HCT116 (cell line): ENCODE data around the gene S100A7. TPM values are rescaled to one million over a fixed set of nuclear protein-coding genes. Genes with fewer than 3 reads are reported as not detected.

Source experiments
- ATAC-seq: fragments of 200-7000 bp; cut with Tn5 transposase; 2 replicates; pipeline ENCODE4 v1.9.1; 2020; ENCODE audit warnings: mild to moderate bottlenecking, moderate library complexity
- BruUV-seq: library from RNA; stranded (reverse); fragments of 400-500 nt; replicated peaks from 2 replicates; lab custom pipeline; 2021; lab: Mats Ljungman, UMichigan
- CTCF ChIA-PET: fragments of 300-600 bp; sonication (Branson Sonifier 250); formaldehyde crosslinking; loops from one replicate; lab custom pipeline; 2021; ENCODE audit warnings: antibody characterized with exemption; lab: Charles Lee
- POLR2A ChIA-PET: fragments of 300-600, 350-600 bp; sonication (Branson Sonifier 250); formaldehyde crosslinking; loops from one replicate; lab custom pipeline; 2021; ENCODE audit warnings: antibody characterized with exemption; lab: Charles Lee
- RAD21 ChIA-PET, 2 experiments: fragments of 300-600 bp; sonication (Branson Sonifier 250); formaldehyde crosslinking; loops; one replicate each; lab custom pipeline; 2023; ENCODE audit warnings: low total read pairs in 2 of 2; ENCODE audit not compliant: uncharacterized antibody in 2 of 2, unreplicated experiment in 2 of 2, low non-redundant PET in 1 of 2; lab: Charles Lee
- DNase-seq: peaks from one replicate; pipeline ENCODE4 v3.0.0-alpha.2; 2010; ENCODE audit warnings: low read depth, low spot score
- H2AFZ ChIP-seq: fragments of 200-600 bp; shearing (Covaris generic), sonication (generic); 2 replicates; pipeline ENCODE4 v1.6.1; 2017; ENCODE audit warnings: low read depth, mixed run types, mixed read lengths, antibody characterized with exemption, low read length; ENCODE audit not compliant: poor library complexity, severe bottlenecking
- H3K27ac ChIP-seq: 2 replicates; pipeline ENCODE4 v1.5.1; 2012; ENCODE audit warnings: low read depth, low read length
- H3K27me3 ChIP-seq: fragments of 200-600 bp; sonication (generic); 2 replicates; pipeline ENCODE4 v1.6.1; 2016; ENCODE audit warnings: mixed run types, low read length, mixed read lengths; ENCODE audit not compliant: insufficient read depth
- H3K36me3 ChIP-seq, 2 experiments: fragments of 200-500 bp in 1 of 2; fragments of 200-600 bp in 1 of 2; sonication (Bioruptor generic) in 1 of 2; sonication (generic) in 1 of 2; 2 replicates each; pipeline versions ENCODE4 v1.5.1 to v1.6.1; 2014 to 2016; ENCODE audit warnings: low read length in 2 of 2, inconsistent platforms in 1 of 2, mixed read lengths in 1 of 2, mixed run types in 1 of 2; ENCODE audit not compliant: insufficient read depth in 2 of 2, control insufficient read depth in 1 of 2
- H3K4me1 ChIP-seq, 2 experiments: fragments of 200-600 bp in 1 of 2; sonication (generic) in 1 of 2; 2 replicates each; pipeline versions ENCODE4 v1.5.1 to v1.6.1; 2012 to 2017; ENCODE audit warnings: low read length in 2 of 2, inconsistent platforms in 1 of 2, mild to moderate bottlenecking in 1 of 2, mixed read lengths in 1 of 2, mixed run types in 1 of 2, moderate library complexity in 1 of 2; ENCODE audit not compliant: insufficient read depth in 2 of 2, control insufficient read depth in 1 of 2
- H3K4me2 ChIP-seq: fragments of 200-600 bp; sonication (generic); 2 replicates; pipeline ENCODE4 v1.6.1; 2017; ENCODE audit warnings: mixed run types, low read length, mixed read lengths
- H3K4me3 ChIP-seq, 2 experiments: fragments of 200-600 bp in 1 of 2; sonication (generic) in 1 of 2; replicated peaks in 1 of 2; 2 replicates each; pipeline ENCODE4 v1.5.1; 2011 to 2016; ENCODE audit warnings: low read length in 2 of 2, control low read depth in 1 of 2, low read depth in 1 of 2, mild to moderate bottlenecking in 1 of 2, mixed read lengths in 1 of 2, mixed run types in 1 of 2
- H3K79me2 ChIP-seq: fragments of 200-600 bp; sonication (generic); 2 replicates; pipeline ENCODE4 v1.6.1; 2017; ENCODE audit warnings: mild to moderate bottlenecking, mixed run types, low read length, moderate library complexity, mixed read lengths; ENCODE audit not compliant: insufficient read depth
- H3K9ac ChIP-seq: fragments of 200-600 bp; sonication (generic); 2 replicates; pipeline ENCODE4 v1.6.1; 2016; ENCODE audit warnings: low read length, mixed read lengths
- H3K9me2 ChIP-seq: fragments of 200-600 bp; sonication (generic), shearing (Covaris generic); 2 replicates; pipeline ENCODE4 v1.6.1; 2017; ENCODE audit warnings: mixed run types, mild to moderate bottlenecking, moderate library complexity; ENCODE audit not compliant: insufficient read depth
- H3K9me3 ChIP-seq, 2 experiments: fragments of 200-500 bp in 1 of 2; fragments of 200-600 bp in 1 of 2; sonication (Bioruptor generic) in 1 of 2; sonication (generic) in 1 of 2; 2 replicates each; pipeline ENCODE4 v1.6.1; 2014 to 2017; ENCODE audit warnings: low read length in 2 of 2, mixed read lengths in 2 of 2, inconsistent platforms in 1 of 2, low read depth in 1 of 2, mild to moderate bottlenecking in 1 of 2, mixed run types in 1 of 2, moderate library complexity in 1 of 2; ENCODE audit not compliant: control insufficient read depth in 1 of 2, insufficient read depth in 1 of 2
- H4K20me1 ChIP-seq: fragments of 200-600 bp; sonication (generic), shearing (Covaris generic); 2 replicates; pipeline ENCODE4 v1.6.1; 2017; ENCODE audit warnings: mixed run types, mild to moderate bottlenecking, moderate library complexity; ENCODE audit not compliant: insufficient read depth
- CBX3 ChIP-seq: IDR thresholded peaks from 2 replicates; pipeline ENCODE4 v1.6.1; 2012; ENCODE audit warnings: low read depth
- CEBPB ChIP-seq: IDR thresholded peaks from 2 replicates; pipeline ENCODE4 v1.6.1; 2012; ENCODE audit warnings: low read depth
- CTCF ChIP-seq, 3 experiments: fragments of 200-600 bp in 1 of 3; sonication (generic) in 1 of 3; IDR thresholded peaks in 2 of 3; conservative IDR thresholded peaks in 1 of 3; 2 replicates each; pipeline ENCODE4 v1.5.1; 2012 to 2017; ENCODE audit warnings: low read depth in 2 of 3, low read length in 2 of 3, antibody characterized with exemption in 1 of 3, borderline replicate concordance in 1 of 3, control low read depth in 1 of 3, mild to moderate bottlenecking in 1 of 3, mixed read lengths in 1 of 3, mixed run types in 1 of 3, moderate library complexity in 1 of 3; ENCODE audit not compliant: insufficient read depth in 1 of 3
- EGR1 ChIP-seq: IDR thresholded peaks from 2 replicates; pipeline ENCODE4 v1.6.1; 2012; ENCODE audit warnings: low read depth
- ELF1 ChIP-seq: IDR thresholded peaks from 2 replicates; pipeline ENCODE4 v1.6.1; 2012; ENCODE audit warnings: low read depth, borderline replicate concordance
- FOSL1 ChIP-seq: IDR thresholded peaks from 2 replicates; pipeline ENCODE4 v1.6.1; 2012; ENCODE audit warnings: low read depth
- POLR2A ChIP-seq: IDR thresholded peaks from 2 replicates; pipeline ENCODE4 v1.7.0; 2011; ENCODE audit warnings: borderline replicate concordance; ENCODE audit not compliant: insufficient read depth, insufficient read length; ENCODE audit errors: extremely low read depth
- POLR2AphosphoS5 ChIP-seq: IDR thresholded peaks from 2 replicates; pipeline ENCODE4 v1.6.1; 2011; ENCODE audit warnings: mild to moderate bottlenecking, low read depth, low read length, moderate library complexity
- RAD21 ChIP-seq: IDR thresholded peaks from 2 replicates; pipeline ENCODE4 v1.6.1; 2012; ENCODE audit warnings: low read depth, mild to moderate bottlenecking
- SIN3A ChIP-seq: IDR thresholded peaks from 2 replicates; pipeline ENCODE4 v1.6.1; 2012; ENCODE audit warnings: low read depth
- YY1 ChIP-seq: IDR thresholded peaks from 2 replicates; pipeline ENCODE4 v1.6.1; 2011; ENCODE audit warnings: low read length, low read depth, moderate library complexity, mild to moderate bottlenecking; ENCODE audit not compliant: insufficient replicate concordance; ENCODE audit errors: extremely low read depth
- ZBTB33 ChIP-seq: IDR thresholded peaks from 2 replicates; pipeline ENCODE4 v1.6.1; 2011; ENCODE audit warnings: mild to moderate bottlenecking, low read length, moderate library complexity; ENCODE audit not compliant: insufficient replicate concordance; ENCODE audit errors: extremely low read depth
- ZFX ChIP-seq: fragments of 450-650 bp; IDR thresholded peaks from 2 replicates; pipeline ENCODE4 v1.6.1; 2017
- ZNF274 ChIP-seq: fragments of 200-500 bp; sonication (Bioruptor generic); IDR thresholded peaks from 2 replicates; pipeline ENCODE4 v1.6.1; 2014; ENCODE audit warnings: mild to moderate bottlenecking, low read depth, low read length, inconsistent platforms
- intact Hi-C: fragments of 100-400 bp; cut with micrococcal nuclease; formaldehyde crosslinking; loops from 2 replicates; pipeline ENCODE4 v1.10.0; 2022
- total RNA-seq: library from RNA; stranded (reverse); gene quantifications from one replicate; pipeline ENCODE4 v1.2.1, GENCODE V29; 2021; ENCODE audit not compliant: unreplicated experiment

Gene S100A7
- total RNA-seq, 1 experiment from 2014 or later: not detected

DNA sequence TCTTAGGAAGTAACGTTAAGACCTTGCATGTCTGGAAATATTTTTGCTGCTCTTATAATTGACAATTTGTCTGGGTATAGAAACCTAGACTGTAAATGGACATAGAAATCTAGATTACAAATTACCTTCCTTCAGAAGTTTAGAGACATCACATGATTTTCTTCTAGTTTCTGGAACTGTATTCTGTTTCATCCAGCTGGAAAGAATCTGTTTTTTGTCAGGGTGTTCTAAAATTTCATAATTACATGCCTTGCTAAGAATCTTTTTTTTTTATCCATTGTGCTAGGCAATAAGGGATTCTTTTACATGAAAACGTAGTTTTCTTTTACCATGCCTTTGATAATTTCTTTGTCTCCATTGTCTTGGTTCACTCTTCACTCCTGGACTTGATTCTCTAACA lies 20.7 kb upstream of the S100A7 start:
- Histone ChIP-seq H3K79me2 (no peaks in the 10 kb centered on the region), H3K4me3 (no peak overlapping the region), H3K4me1 (no peaks in the 10 kb centered on the region), H2AFZ (no peak overlapping the region), H3K9me2 (no peaks in the 10 kb centered on the region), H3K9me3 (no peaks in the 10 kb centered on the region), H3K4me2 (no peak overlapping the region), H3K27ac (no peak overlapping the region), H3K36me3 (no peaks in the 10 kb centered on the region), H3K27me3 (peaks cover 30% of the 10 kb centered on the region), H3K9ac (no peak overlapping the region), H4K20me1 (no peaks in the 10 kb centered on the region)
- POLR2A ChIA-PET: no interaction called here
- TF ChIP-seq ZNF274: no peak
- no peak for TF ChIP-seq ZBTB33
- no peak for TF ChIP-seq CEBPB
- TF ChIP-seq POLR2A: no peak
- no peak for TF ChIP-seq YY1
- TF ChIP-seq RAD21: no peak
- no peak for TF ChIP-seq CTCF (IDR thresholded peaks at IDR 0.05 in 2 of 3, conservative IDR thresholded peaks at IDR 0.05 in 1 of 3; ENCODE audit: borderline replicate concordance in 1 of 3, insufficient read depth in 1 of 3, low read depth in 2 of 3, low read length in 2 of 3)
- no peak for TF ChIP-seq EGR1
- TF ChIP-seq ZFX: no peak
- TF ChIP-seq CBX3: no peak
- no peak for TF ChIP-seq POLR2AphosphoS5
- TF ChIP-seq ELF1: no peak
- no peak for TF ChIP-seq FOSL1
- TF ChIP-seq SIN3A: no peak
- intact Hi-C loops: no loop called here
- no peak for ATAC-seq
- RAD21 ChIA-PET: no interaction called here
- CTCF ChIA-PET: interaction anchor here (1.1 kb wide), 1 partner anchor 14 kb away, joined by 3 read pairs; no protein-coding TSS in a partner anchor
- BruUV-seq: no TSS peak
- no peak for DNase-seq
